Stimulated activated CD8-positive, alpha-beta memory T cell treated with anti-CD3 and anti-CD28 coated beads, Interleukin-15, amount 100 ng/mL, for 24 hours (primary cell): ENCODE measurements around the gene CDH23.

Experiments
- DNase-seq: peaks from one replicate; pipeline ENCODE4 v3.0.0-alpha.2; 2020; ENCODE audit warnings: low read depth

The CDH23 gene

GRCh38 chr10:71761541-71762113, 364.9 kb downstream of the CDH23 start:
- DNase-seq, result no peak

GRCh38 chr10:71762324-71762723, 365.6 kb downstream of the CDH23 start:
- no peak for DNase-seq

GRCh38 chr10:71763352-71764127, 366.8 kb downstream of the CDH23 start:
- no peak for DNase-seq

GRCh38 chr10:71765176-71765904, 368.6 kb downstream of the CDH23 start:
- DNase-seq, result no peak

- DNase-seq, result no peak
These were observed 369.4 kb downstream of the CDH23 start for GRCh38 chr10:71765906-71766716.

- DNase-seq, result no peak
These were observed 370.1 kb downstream of the CDH23 start for GRCh38 chr10:71766717-71767419.

- no peak for DNase-seq
These were observed 370.8 kb downstream of the CDH23 start for GRCh38 chr10:71767420-71768035.

GRCh38 chr10:71769279-71769823, 372.6 kb downstream of the CDH23 start:
- DNase-seq, result no peak

- DNase-seq, result no peak
These were observed 373.5 kb downstream of the CDH23 start for GRCh38 chr10:71770255-71770654.

- DNase-seq, result no peak
These were observed 374.1 kb downstream of the CDH23 start for GRCh38 chr10:71770789-71771188.

GRCh38 chr10:71771204-71771603, 374.5 kb downstream of the CDH23 start:
- DNase-seq, result no peak

- no peak for DNase-seq
These were observed 375.3 kb downstream of the CDH23 start for GRCh38 chr10:71771821-71772617.

- no peak for DNase-seq
These were observed 376.1 kb downstream of the CDH23 start for GRCh38 chr10:71772832-71773220.

- peak; percentile 95 for DNase-seq
These were observed 376.7 kb downstream of the CDH23 start, which contains the start of gene VSIR for GRCh38 chr10:71773221-71773971. Gene VSIR (minus strand): TSS chr10:71773520. CDS start chr10:71773439, 81 bp downstream.

- DNase-seq, result no peak
These were observed 378.4 kb downstream of the CDH23 start for GRCh38 chr10:71774916-71775702.

GRCh38 chr10:71776481-71776925, 379.8 kb downstream of the CDH23 start:
- no peak for DNase-seq

- DNase-seq, result no peak
These were observed 380.7 kb downstream of the CDH23 start for GRCh38 chr10:71777213-71777985.
